DMS 273 treated with DMSO at 0.1 percent for 48 hours (cell line): ENCODE results near the gene RHOB.
A peak's percentile ranks its signal among the peaks of the same experiment; 100 is the strongest.
"Not testable (repeated sequence)": the region's sequence is repeated elsewhere in the genome, so short reads cannot be mapped to it uniquely, and the experiment has no call there.

Experiments
- DNase-seq: peaks from one replicate; lab custom pipeline; 2025; lab: John Stamatoyannopoulos, UW

Gene RHOB

GRCh38 chr2:20454036-20454981, 7.4 kb downstream of the RHOB start:
- no peak for DNase-seq

- DNase-seq = no peak
These were observed 8.3 kb downstream of the RHOB start for GRCh38 chr2:20455076-20455587.

GRCh38 chr2:20456116-20456571, 9.3 kb downstream of the RHOB start:
- no peak for DNase-seq

GRCh38 chr2:20456636-20457426, 10.0 kb downstream of the RHOB start:
- no peak for DNase-seq

- DNase-seq = no peak
These were observed 11.1 kb downstream of the RHOB start for GRCh38 chr2:20457661-20458630.

GRCh38 chr2:20458737-20459484, 12.0 kb downstream of the RHOB start:
- not testable (repeated sequence) for DNase-seq

- peak; percentile 25 for DNase-seq
These were observed 19.0 kb downstream of the RHOB start for GRCh38 chr2:20465716-20466394.

- DNase-seq = no peak
These were observed 21.1 kb downstream of the RHOB start for GRCh38 chr2:20467789-20468548.

- no peak for DNase-seq
These were observed 22.0 kb downstream of the RHOB start for GRCh38 chr2:20468549-20469500.

GRCh38 chr2:20469595-20469994, 22.7 kb downstream of the RHOB start:
- no peak for DNase-seq

GRCh38 chr2:20470211-20470610, 23.3 kb downstream of the RHOB start:
- DNase-seq = no peak

- no peak for DNase-seq
These were observed 24.3 kb downstream of the RHOB start for GRCh38 chr2:20471148-20471547.

GRCh38 chr2:20471902-20472559, 25.2 kb downstream of the RHOB start:
- no peak for DNase-seq

GRCh38 chr2:20472569-20472968, 25.7 kb downstream of the RHOB start:
- no peak for DNase-seq

GRCh38 chr2:20473128-20473527, 26.3 kb downstream of the RHOB start:
- no peak for DNase-seq

GRCh38 chr2:20474757-20475566, 28.1 kb downstream of the RHOB start:
- DNase-seq = no peak

- DNase-seq = no peak
These were observed 28.7 kb downstream of the RHOB start for GRCh38 chr2:20475567-20475952.
